K562 (cell line): Measurements from ENCODE around the gene ARHGAP8. TPM values are rescaled to one million over a fixed set of nuclear protein-coding genes. Genes with fewer than 3 reads are reported as not detected.

ENCODE experiments used
- ATAC-seq: fragments of 200-7000 bp; cut with Tn5 transposase; 3 replicates; pipeline ENCODE4 v1.9.1; 2020; ENCODE audit warnings: moderate library complexity
- BruUV-seq: library from RNA; stranded (reverse); fragments of 400-500 nt; replicated peaks from 2 replicates; lab custom pipeline; 2021; lab: Mats Ljungman, UMichigan
- CTCF ChIA-PET: fragments of 300-600 bp; formaldehyde crosslinking; extraction: SDS; loops from one replicate; lab custom pipeline; 2021; ENCODE audit warnings: low intra/inter-chr PET ratio; lab: Yijun Ruan, JAX
- POLR2A ChIA-PET: fragments of 300-600, 350-650 bp; sonication (Branson Sonifier 250); formaldehyde crosslinking; extraction: SDS; loops from one replicate; lab custom pipeline; 2021; ENCODE audit warnings: antibody characterized with exemption, inconsistent platforms; lab: Yijun Ruan, JAX
- DNase-seq, 4 experiments: peaks; one replicate each; pipeline versions ENCODE4 v3.0.0 to v3.0.0-alpha.2; 2011 to 2018; ENCODE audit warnings: low spot score in 3 of 4, mixed read lengths in 3 of 4; ENCODE audit errors: extremely low read depth in 1 of 4
- FAIRE-seq: peaks from 2 replicates; lab custom pipeline; 2011; peaks lifted over from hg19 to GRCh38; lab: Jason Lieb, UNC
- H2AFZ ChIP-seq: 2 replicates; pipeline ENCODE4 v1.6.0; 2011; ENCODE audit warnings: low read depth, low read length, control low read depth, inconsistent platforms
- H3K27ac ChIP-seq: fragments of 200-600 bp; 3 replicates; pipeline ENCODE4 v1.8.0; 2011; ENCODE audit warnings: low read depth, mild to moderate bottlenecking, control low read depth, inconsistent platforms, low read length, moderate library complexity, mixed read lengths; ENCODE audit errors: extremely low read depth
- H3K27me3 ChIP-seq, 2 experiments: fragments of 300-600 bp in 1 of 2; 2 replicates in 1 of 2; 3 replicates in 1 of 2; pipeline versions ENCODE4 v1.6.0 to v1.8.0; 2011; ENCODE audit warnings: inconsistent platforms in 2 of 2, low read length in 2 of 2, mild to moderate bottlenecking in 1 of 2, mixed read lengths in 1 of 2, moderate library complexity in 1 of 2; ENCODE audit not compliant: control insufficient read depth in 2 of 2, insufficient read depth in 2 of 2
- H3K36me3 ChIP-seq: fragments of 300-600 bp; 3 replicates; pipeline ENCODE4 v1.8.0; 2011; ENCODE audit warnings: mild to moderate bottlenecking, low read length, inconsistent platforms; ENCODE audit not compliant: control insufficient read depth, insufficient read depth
- H3K4me1 ChIP-seq, 2 experiments: fragments of 200-600 bp in 1 of 2; replicated peaks in 1 of 2; 2 replicates in 1 of 2; 3 replicates in 1 of 2; pipeline versions ENCODE4 v1.5.1 to v1.8.0; 2011; ENCODE audit warnings: inconsistent platforms in 2 of 2, low read length in 2 of 2, mild to moderate bottlenecking in 1 of 2, mixed read lengths in 1 of 2, moderate library complexity in 1 of 2; ENCODE audit not compliant: control insufficient read depth in 2 of 2, insufficient read depth in 2 of 2
- H3K4me2 ChIP-seq: 2 replicates; pipeline ENCODE4 v1.6.1; 2011; ENCODE audit warnings: low read length, control low read depth, inconsistent platforms, mixed read lengths; ENCODE audit not compliant: insufficient read depth
- H3K4me3 ChIP-seq: fragments of 200-600 bp; sonication (generic), shearing (Covaris generic); 2 replicates; pipeline ENCODE4 v1.5.1; 2016; ENCODE audit warnings: control low read depth, inconsistent platforms
- H3K79me2 ChIP-seq: fragments of 200-600 bp; 3 replicates; pipeline ENCODE4 v1.8.0; 2011; ENCODE audit warnings: low read length, inconsistent platforms; ENCODE audit not compliant: control insufficient read depth, insufficient read depth
- H3K9ac ChIP-seq, 2 experiments: 2 replicates each; pipeline versions ENCODE4 v1.6.0 to v1.6.1; 2011; ENCODE audit warnings: low read depth in 2 of 2, low read length in 2 of 2, control low read depth in 1 of 2, inconsistent platforms in 1 of 2, mild to moderate bottlenecking in 1 of 2, mixed read lengths in 1 of 2; ENCODE audit not compliant: insufficient read depth in 1 of 2
- H3K9me1 ChIP-seq: one replicate; pipeline ENCODE4 v1.6.0; 2011; ENCODE audit warnings: inconsistent platforms, mild to moderate bottlenecking, low read length, moderate library complexity; ENCODE audit not compliant: control insufficient read depth, insufficient read depth
- H3K9me3 ChIP-seq: replicated peaks from 2 replicates; pipeline ENCODE4 v1.5.1; 2011; ENCODE audit warnings: low read depth, low read length, inconsistent platforms; ENCODE audit not compliant: control insufficient read depth, insufficient read depth
- H4K20me1 ChIP-seq: replicated peaks from 2 replicates; pipeline ENCODE4 v1.6.1; 2011; ENCODE audit warnings: low read length, inconsistent platforms, mixed read lengths; ENCODE audit not compliant: control insufficient read depth, insufficient read depth
- EGR1 ChIP-seq: fragments of 450-650 bp; conservative IDR thresholded peaks from 2 replicates; pipeline ENCODE4 v1.6.1; 2017; ENCODE audit warnings: mild to moderate bottlenecking
- NFATC3 ChIP-seq: fragments of 450-650 bp; IDR thresholded peaks from 2 replicates; pipeline ENCODE4 v1.6.1; 2017; ENCODE audit warnings: mild to moderate bottlenecking
- ZNF316 ChIP-seq: fragments of 450-650 bp; IDR thresholded peaks from 2 replicates; pipeline ENCODE4 v1.6.1; 2016
- WGBS: fragments of 100-300 bp; shearing (Covaris generic); methylation state at CpG from one replicate; pipeline ENCODE4 v1.1.6; 2016; ENCODE audit warnings: low coverage, mixed read lengths; ENCODE audit not compliant: insufficient coverage; ENCODE audit errors: missing lambda C conversion rate; 5-methylcytosine and 5-hydroxymethylcytosine counted together
- in situ Hi-C: fragments of 300-500 bp; cut with MboI; formaldehyde crosslinking; loops from 4 replicates; pipeline ENCODE4 v1.15.0; 2018; ENCODE audit warnings: inconsistent platforms, mixed read lengths
- intact Hi-C: fragments of 100-400 bp; cut with micrococcal nuclease; formaldehyde crosslinking; loops from 2 replicates; pipeline ENCODE4 v1.14.2; 2022
- polyA plus RNA-seq, 8 experiments: library from polyadenylated mRNA; depleted of rRNA in 4 of 8; stranded (reverse) in 5 of 8; unstranded in 3 of 8; fragments of >200 nt; fragmentation: Nextera tagmentation in 2 of 8; fragmentation: Illumina TruSeq in 1 of 8; extraction: Ambion mirVana in 2 of 8; extraction: Trizol in 1 of 8; gene quantifications; 2 replicates each; pipeline versions ENCODE4 v1.2.1 to v1.2.3, GENCODE V29; 2011 to 2014; ENCODE audit warnings: inconsistent platforms in 1 of 8, missing spikeins in 1 of 8
- total RNA-seq, 7 experiments: library from RNA; depleted of rRNA in 6 of 7; stranded (reverse); fragments of >200 nt in 6 of 7; fragmentation: Illumina TruSeq in 2 of 7; extraction: Trizol in 2 of 7; gene quantifications; 2 replicates each; pipeline versions ENCODE4 v1.2.1 to v1.2.3, GENCODE V29; 2011 to 2021; ENCODE audit warnings: low replicate concordance in 1 of 7

Gene ARHGAP8
- total and polyA plus RNA-seq, 9 of the 15 experiments (the other 6 are each of a cell fraction or from before 2014, with no cell fraction given): 0.15 to 2.2 (median 0.62) TPM

DNA sequence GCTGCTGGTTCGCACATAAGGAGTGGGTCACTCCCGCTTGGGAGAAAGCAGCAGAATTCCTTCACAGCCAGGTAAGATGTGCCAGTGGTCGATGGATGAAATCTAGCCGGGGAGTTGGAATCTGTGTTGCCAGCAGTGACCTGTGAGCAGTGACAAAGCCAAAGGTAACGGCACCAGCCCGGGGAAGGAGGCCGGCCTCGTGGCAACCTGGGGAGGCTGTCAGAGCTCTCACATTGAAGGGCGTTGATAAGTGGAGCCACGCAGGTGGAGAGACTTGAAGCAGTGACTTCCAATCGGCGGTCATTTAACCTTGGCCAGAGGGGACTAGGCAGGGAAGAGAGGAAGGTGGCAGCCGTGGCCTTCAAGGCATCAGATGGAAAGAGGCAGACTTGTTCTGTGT, 58.8 kb downstream of the ARHGAP8 start:
- DNase-seq (no peak), FAIRE-seq (no peak), ATAC-seq (no peak)
- Histone ChIP-seq H3K27me3 (peaks cover 2 to 45% of the 10 kb centered on the region in 2 experiments; a peak in 3 of 5 replicates), H3K9ac (no peak overlapping the region), H2AFZ (no peak overlapping the region), H3K4me3 (no peak overlapping the region), H3K79me2 (no peaks in the 10 kb centered on the region), H3K4me1 (peaks cover 0 to 3% of the 10 kb centered on the region in 2 experiments; a peak in 1 of 5 replicates), H3K36me3 (no peaks in the 10 kb centered on the region), H3K4me2 (no peak overlapping the region), H3K9me1 (no peaks in the 10 kb centered on the region), H3K9me3 (no peaks in the 10 kb centered on the region), H3K27ac (no peak overlapping the region), H4K20me1 (no peaks in the 10 kb centered on the region)
- CTCF ChIA-PET: no interaction called here
- POLR2A ChIA-PET: no interaction called here
- 2% methylated on average over 9 of the region's 13 CpGs for WGBS
- TF ChIP-seq NFATC3: no peak
- intact Hi-C loops (no loop called here), in situ Hi-C loops (loop anchor here (25.0 kb wide), 1 partner anchor 426 kb away; the partner anchor contains the start of gene KIAA0930)
- BruUV-seq: no TSS peak

DNA sequence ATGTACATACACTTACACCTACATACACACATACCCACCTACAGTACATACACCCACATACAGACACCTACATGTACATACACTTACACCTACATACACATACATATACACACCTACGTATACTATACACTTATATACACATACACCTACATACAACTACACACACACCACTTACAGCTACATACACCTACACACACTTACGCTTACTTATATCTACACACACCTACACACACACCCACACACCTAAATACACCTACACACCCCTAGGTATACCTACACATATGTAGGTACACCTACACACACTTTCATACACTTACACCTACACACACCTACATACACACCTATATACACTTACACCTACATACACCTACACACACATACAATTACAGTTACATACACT, 61.0 kb downstream of the ARHGAP8 start:
- ATAC-seq (no peak), DNase-seq (no peak), FAIRE-seq (no peak)
- H3K9me3 ChIP-seq: no peaks in the 10 kb centered on the region
- H3K4me1 ChIP-seq: 0 out of 5 replicates have a peak, but pooled peaks cover 0 to under 1% of the 10 kb centered on the region in 2 experiments
- no peaks in the 10 kb centered on the region for H3K9me1 ChIP-seq
- peaks cover 0 to 36% of the 10 kb centered on the region in 2 experiments; a peak in 3 of 5 replicates for H3K27me3 ChIP-seq
- CTCF ChIA-PET: no interaction called here
- H3K36me3 ChIP-seq: no peaks in the 10 kb centered on the region
- in situ Hi-C loops (loop anchor here (25.0 kb wide), 1 partner anchor 424 kb away; the partner anchor contains the start of gene KIAA0930), intact Hi-C loops (no loop called here)
- 15% methylated on average over 1 of the region's 2 CpGs for WGBS
- POLR2A ChIA-PET: no interaction called here
- no TSS peak for BruUV-seq
- no peak overlapping the region for H2AFZ ChIP-seq
- TF ChIP-seq ZNF316: no peak
- peak; percentile 28; the same call in 1 of the 2 replicates for TF ChIP-seq EGR1
- H3K27ac ChIP-seq: no peak overlapping the region
- no peak overlapping the region for H3K4me2 ChIP-seq
- H3K79me2 ChIP-seq: no peaks in the 10 kb centered on the region
- H4K20me1 ChIP-seq: no peaks in the 10 kb centered on the region
- H3K9ac ChIP-seq: no peak overlapping the region
- no peak overlapping the region for H3K4me3 ChIP-seq
